ENCODE results near the gene KLK14.

Gene KLK14

GRCh38 chr19:51036519-51036918 is 46.2 kb downstream of the KLK14 start:
- no peak for DNase-seq

DNA sequence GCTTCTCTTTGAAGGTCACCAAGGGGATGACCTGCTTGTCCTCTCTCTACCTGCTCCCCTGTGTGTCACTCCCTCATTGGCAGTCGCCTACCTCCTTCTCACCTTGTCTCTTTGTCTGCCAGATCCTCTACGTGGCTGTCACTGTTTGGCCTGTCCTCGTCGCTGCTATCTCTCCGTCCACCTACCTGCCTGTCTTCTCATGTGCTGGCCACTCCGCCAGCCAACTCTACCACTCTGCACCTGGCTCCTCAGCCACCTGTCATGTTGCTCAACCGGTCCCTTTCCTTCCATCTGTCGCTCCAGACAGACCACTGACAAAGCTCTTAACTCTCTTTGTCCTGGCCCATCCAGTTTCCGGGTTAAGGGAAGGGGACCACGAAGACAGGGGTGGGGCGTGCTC is 48.0 kb downstream of the KLK14 start, which contains the start of gene KLK12:
KLK12 (minus strand) TSS at position 299 of the 400 bp plus-strand sequence. CDS start 381 bp downstream, outside the sequence.
- no peak for DNase-seq

DNA sequence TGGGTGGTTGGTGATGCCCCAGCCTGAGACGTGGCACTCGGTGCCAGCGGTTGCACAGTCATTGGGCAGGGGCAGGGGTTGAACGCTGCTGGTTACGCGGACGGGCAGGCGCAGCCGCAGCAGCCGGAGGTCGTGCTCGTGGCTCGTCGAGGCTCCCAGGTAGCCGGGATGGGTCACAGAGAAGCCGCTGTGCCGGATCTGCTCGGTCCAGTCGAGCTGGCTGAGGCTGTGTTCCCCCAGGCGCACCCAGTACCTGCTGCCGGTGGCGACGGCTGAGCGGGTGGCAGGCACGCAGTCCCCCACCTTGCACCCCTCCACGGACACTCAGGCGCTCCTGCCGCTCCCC is 50.8 kb downstream of the KLK14 start:
- no peak for DNase-seq

GRCh38 chr19:51031220-51031879 is 51.3 kb downstream of the KLK14 start:
- no peak for DNase-seq

DNA sequence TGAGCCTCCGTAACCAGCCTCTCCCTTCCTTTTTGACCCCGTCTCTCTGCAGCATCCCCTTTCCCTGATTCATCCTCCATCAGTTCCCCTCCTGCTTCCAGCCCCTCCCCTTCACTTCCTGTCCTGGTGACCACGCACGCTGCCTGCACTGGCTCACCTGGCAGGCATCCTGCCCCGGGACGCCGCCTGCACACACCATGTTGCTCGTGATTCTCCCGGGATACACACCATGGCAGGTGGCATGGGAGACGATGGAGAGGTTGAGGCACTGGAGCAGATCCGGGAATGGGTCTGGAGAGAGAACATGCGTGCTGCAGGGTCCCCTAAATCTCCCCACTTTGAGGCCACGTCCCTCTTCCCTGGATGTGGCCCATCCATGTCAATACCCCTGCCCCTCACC is 52.1 kb downstream of the KLK14 start:
- DNase-seq, result no peak

DNA sequence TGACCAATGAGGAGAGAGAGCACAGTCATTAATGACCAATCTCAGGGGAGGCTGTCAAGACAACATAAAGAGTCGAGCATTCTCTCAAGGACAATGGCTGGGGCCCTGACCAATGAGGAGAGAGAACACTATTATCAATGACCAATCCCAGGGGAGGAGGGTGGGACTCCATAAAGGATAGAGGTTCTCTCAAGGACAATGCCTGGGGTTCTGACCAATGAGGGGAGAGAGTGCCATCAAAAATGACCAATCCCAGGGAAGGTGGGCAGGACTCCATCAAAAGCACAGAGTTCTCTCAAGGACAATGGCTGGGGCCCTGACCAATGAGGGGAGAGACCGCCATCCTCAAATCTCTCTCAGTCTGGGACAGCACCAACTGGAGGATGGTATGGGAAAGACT is 53.0 kb downstream of the KLK14 start:
- no peak for DNase-seq

All from NCI-H2171 (cell line).